Suprapubic skin (tissue), 4 donors: ENCODE data around the gene MFAP4. TPM values are rescaled to one million over a fixed set of nuclear protein-coding genes. Genes with fewer than 3 reads are reported as not detected.
A peak's percentile ranks its signal among the peaks of the same experiment; 100 is the strongest.

Experiments used
- DNase-seq, 2 donors: peaks; one replicate each; pipeline ENCODE4 v3.0.0-alpha.2; 2019; ENCODE audit warnings: low spot score in 2 of 2
- H3K27ac ChIP-seq: fragments of 200-600 bp; sonication (generic); one replicate; pipeline ENCODE4 v1.5.1; 2019
- H3K27me3 ChIP-seq: fragments of 200-600 bp; sonication (generic); one replicate; pipeline ENCODE4 v1.5.1; 2019
- H3K36me3 ChIP-seq: fragments of 200-600 bp; sonication (generic); one replicate; pipeline ENCODE4 v1.5.1; 2019
- H3K4me1 ChIP-seq: fragments of 200-600 bp; sonication (generic); one replicate; pipeline ENCODE4 v1.5.1; 2019
- H3K4me3 ChIP-seq: fragments of 200-600 bp; sonication (generic); one replicate; pipeline ENCODE4 v1.5.1; 2019; ENCODE audit warnings: mild to moderate bottlenecking
- H3K9me3 ChIP-seq: fragments of 200-600 bp; sonication (generic); one replicate; pipeline ENCODE4 v1.5.1; 2019
- EP300 ChIP-seq: sonication (generic); formaldehyde crosslinking; IDR thresholded peaks from one replicate; pipeline ENCODE4 v1.6.1; 2017; ENCODE audit warnings: antibody characterized with exemption
- POLR2A ChIP-seq, 2 donors: fragments of 450-650 bp; IDR thresholded peaks; one replicate each; pipeline ENCODE4 v1.6.1; 2017; ENCODE audit warnings: antibody characterized with exemption in 2 of 2, mild to moderate bottlenecking in 2 of 2, moderate library complexity in 2 of 2
- POLR2AphosphoS5 ChIP-seq, 3 donors: sonication (generic); formaldehyde crosslinking; IDR thresholded peaks; one replicate each; pipeline ENCODE4 v1.6.1; 2017; ENCODE audit warnings: antibody characterized with exemption in 3 of 3
- WGBS: methylation state at CpG from one replicate; pipeline ENCODE4 v1.1.5; 2018; 5-methylcytosine and 5-hydroxymethylcytosine counted together
- total RNA-seq, 4 donors: library from RNA; depleted of rRNA; stranded (reverse); fragments of >200 nt; gene quantifications; one replicate each; pipeline ENCODE4 v1.1.0, GENCODE V29; 2016
- TF ChIP-seq, protein P1 (sequence below), 2 donors: fragments of 200-600 bp in 1 of 2; fragments of 450-650 bp in 1 of 2; sonication (generic) in 1 of 2; IDR thresholded peaks; one replicate each; pipeline ENCODE4 v1.5.1; 2016 to 2019; ENCODE audit warnings: antibody characterized with exemption in 2 of 2, mild to moderate bottlenecking in 1 of 2, moderate library complexity in 1 of 2

MFAP4 gene
- total RNA-seq, 4 donors from 2014 or later, result 14.9 to 27.8 (median 24.9) TPM

GRCh38 chr17:19412984-19413383, 26.0 kb upstream of the MFAP4 start:
- H3K4me3 ChIP-seq, result no peak overlapping the region
- no peaks in the 10 kb centered on the region for H3K27me3 ChIP-seq
- no peaks in the 10 kb centered on the region for H3K36me3 ChIP-seq
- H3K9me3 ChIP-seq, result no peaks in the 10 kb centered on the region
- no peak overlapping the region for H3K27ac ChIP-seq
- H3K4me1 ChIP-seq, result peaks cover 4% of the 10 kb centered on the region
- TF ChIP-seq POLR2A (IDR thresholded peaks at IDR 0.05), result no peak
- TF ChIP-seq, protein P1, sequence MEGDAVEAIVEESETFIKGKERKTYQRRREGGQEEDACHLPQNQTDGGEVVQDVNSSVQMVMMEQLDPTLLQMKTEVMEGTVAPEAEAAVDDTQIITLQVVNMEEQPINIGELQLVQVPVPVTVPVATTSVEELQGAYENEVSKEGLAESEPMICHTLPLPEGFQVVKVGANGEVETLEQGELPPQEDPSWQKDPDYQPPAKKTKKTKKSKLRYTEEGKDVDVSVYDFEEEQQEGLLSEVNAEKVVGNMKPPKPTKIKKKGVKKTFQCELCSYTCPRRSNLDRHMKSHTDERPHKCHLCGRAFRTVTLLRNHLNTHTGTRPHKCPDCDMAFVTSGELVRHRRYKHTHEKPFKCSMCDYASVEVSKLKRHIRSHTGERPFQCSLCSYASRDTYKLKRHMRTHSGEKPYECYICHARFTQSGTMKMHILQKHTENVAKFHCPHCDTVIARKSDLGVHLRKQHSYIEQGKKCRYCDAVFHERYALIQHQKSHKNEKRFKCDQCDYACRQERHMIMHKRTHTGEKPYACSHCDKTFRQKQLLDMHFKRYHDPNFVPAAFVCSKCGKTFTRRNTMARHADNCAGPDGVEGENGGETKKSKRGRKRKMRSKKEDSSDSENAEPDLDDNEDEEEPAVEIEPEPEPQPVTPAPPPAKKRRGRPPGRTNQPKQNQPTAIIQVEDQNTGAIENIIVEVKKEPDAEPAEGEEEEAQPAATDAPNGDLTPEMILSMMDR (IDR thresholded peaks at IDR 0.05), result no peak
- TF ChIP-seq EP300, result no peak
- no peak for TF ChIP-seq POLR2AphosphoS5 (IDR thresholded peaks at IDR 0.05)
- DNase-seq, result no peak
- 84% methylated on average over 10 of the region's 12 CpGs for WGBS

GRCh38 chr17:19412510-19412909, 25.5 kb upstream of the MFAP4 start:
- 94% methylated on average over 5 of the region's 16 CpGs for WGBS
- H3K36me3 ChIP-seq, result no peaks in the 10 kb centered on the region

DNA sequence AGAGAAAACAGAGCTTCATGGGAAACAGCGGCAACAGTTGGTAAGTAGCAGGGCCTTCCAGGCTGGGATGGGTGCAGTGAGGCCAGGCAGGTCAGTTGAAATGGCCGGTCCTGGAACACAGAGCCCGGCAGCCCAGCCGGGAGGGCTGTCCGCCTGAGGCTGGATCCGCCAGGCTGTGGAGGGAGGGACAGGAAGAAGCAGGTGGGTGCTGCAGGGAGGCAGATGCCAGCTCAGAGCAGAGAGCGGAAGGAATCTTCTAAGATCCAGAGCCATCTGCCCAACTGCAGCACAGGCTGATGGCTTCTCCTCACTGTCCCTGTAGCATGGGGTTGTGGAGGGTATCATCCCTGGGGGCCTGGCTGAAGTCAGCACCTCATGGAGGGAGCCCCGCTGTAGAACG, 24.6 kb upstream of the MFAP4 start:
- H3K27ac ChIP-seq, result no peak overlapping the region
- no peaks in the 10 kb centered on the region for H3K9me3 ChIP-seq
- peak overlapping the region; percentile 40 for H3K4me3 ChIP-seq
- DNase-seq, result no peak
- H3K27me3 ChIP-seq, result no peaks in the 10 kb centered on the region
- no peaks in the 10 kb centered on the region for H3K4me1 ChIP-seq
- H3K36me3 ChIP-seq, result no peaks in the 10 kb centered on the region
- WGBS, result 70% methylated on average over 9 of the region's 9 CpGs
- TF ChIP-seq EP300 (no peak), POLR2A (IDR thresholded peaks at IDR 0.05) (no peak)

More at GRCh38 chr17:19412510-19412909, 25.5 kb upstream of the MFAP4 start:
- Histone ChIP-seq H3K27me3 (no peaks in the 10 kb centered on the region), H3K27ac (no peak overlapping the region), H3K9me3 (no peaks in the 10 kb centered on the region), H3K4me3 (no peak overlapping the region), H3K4me1 (peaks cover 1% of the 10 kb centered on the region)
- TF ChIP-seq EP300 (no peak), POLR2AphosphoS5 (IDR thresholded peaks at IDR 0.05) (no peak), POLR2A (IDR thresholded peaks at IDR 0.05) (no peak)
- TF ChIP-seq, protein P1 (IDR thresholded peaks at IDR 0.05), result no peak
- no peak for DNase-seq

GRCh38 chr17:19410875-19411620, 24.1 kb upstream of the MFAP4 start, which contains the start of gene RNF112:
Gene RNF112 (plus strand): TSS chr17:19411232. CDS start chr17:19411409, 177 bp downstream.
- no peak for DNase-seq
- no peaks in the 10 kb centered on the region for H3K36me3 ChIP-seq
- WGBS, result 47% methylated on average over 23 of the region's 23 CpGs
- no peaks in the 10 kb centered on the region for H3K9me3 ChIP-seq
- no peaks in the 10 kb centered on the region for H3K27me3 ChIP-seq
- H3K4me1 ChIP-seq, result no peaks in the 10 kb centered on the region
- H3K4me3 ChIP-seq, result peak within 1 kb of the TSS; percentile 40
- TF ChIP-seq EP300 (no peak), POLR2AphosphoS5 (IDR thresholded peaks at IDR 0.05) (no peak), POLR2A (IDR thresholded peaks at IDR 0.05) (no peak)
- TF ChIP-seq, protein P1 (IDR thresholded peaks at IDR 0.05), result no peak
- H3K27ac ChIP-seq, result no peak within 1 kb of the TSS

DNA sequence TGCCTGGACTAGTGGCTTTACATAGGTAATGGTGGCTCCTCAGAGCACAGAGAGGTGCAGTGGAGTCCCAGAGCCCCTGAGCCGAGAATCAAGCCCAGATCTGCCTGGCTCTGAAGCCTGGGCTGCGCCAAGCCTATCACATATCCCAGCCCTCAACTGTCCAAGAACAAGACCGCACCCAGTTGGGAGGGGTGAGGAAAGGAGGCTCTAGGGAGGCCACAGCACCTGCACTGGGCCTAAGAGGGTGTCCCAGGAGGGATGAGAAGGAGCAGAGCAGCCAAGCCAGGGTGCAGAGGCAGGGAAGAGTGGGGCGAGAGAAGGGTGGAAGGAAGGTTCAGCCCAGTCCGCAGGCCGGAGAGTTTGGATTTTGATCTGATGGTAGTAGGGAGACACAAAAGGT, 23.1 kb upstream of the MFAP4 start:
- Histone ChIP-seq H3K9me3 (no peaks in the 10 kb centered on the region), H3K4me3 (no peak overlapping the region), H3K27me3 (no peaks in the 10 kb centered on the region), H3K27ac (no peak overlapping the region), H3K4me1 (no peaks in the 10 kb centered on the region), H3K36me3 (no peaks in the 10 kb centered on the region)
- TF ChIP-seq POLR2A (IDR thresholded peaks at IDR 0.05), result no peak
- TF ChIP-seq, protein P1 (IDR thresholded peaks at IDR 0.05), result no peak
- TF ChIP-seq EP300, result no peak
- no peak for TF ChIP-seq POLR2AphosphoS5 (IDR thresholded peaks at IDR 0.05)
- DNase-seq, result no peak
- 63% methylated on average over 6 of the region's 6 CpGs for WGBS
